Activated CD8-positive, alpha-beta memory T cell treated with anti-CD3 and anti-CD28 coated beads, Interleukin-2, amount 50 U/mL, for 24 hours (primary cell): ENCODE data around the gene MSANTD2.

Experiments used
- DNase-seq: peaks from one replicate; pipeline ENCODE4 v3.0.0-alpha.2; 2020; ENCODE audit errors: extremely low read depth

MSANTD2 gene

DNA sequence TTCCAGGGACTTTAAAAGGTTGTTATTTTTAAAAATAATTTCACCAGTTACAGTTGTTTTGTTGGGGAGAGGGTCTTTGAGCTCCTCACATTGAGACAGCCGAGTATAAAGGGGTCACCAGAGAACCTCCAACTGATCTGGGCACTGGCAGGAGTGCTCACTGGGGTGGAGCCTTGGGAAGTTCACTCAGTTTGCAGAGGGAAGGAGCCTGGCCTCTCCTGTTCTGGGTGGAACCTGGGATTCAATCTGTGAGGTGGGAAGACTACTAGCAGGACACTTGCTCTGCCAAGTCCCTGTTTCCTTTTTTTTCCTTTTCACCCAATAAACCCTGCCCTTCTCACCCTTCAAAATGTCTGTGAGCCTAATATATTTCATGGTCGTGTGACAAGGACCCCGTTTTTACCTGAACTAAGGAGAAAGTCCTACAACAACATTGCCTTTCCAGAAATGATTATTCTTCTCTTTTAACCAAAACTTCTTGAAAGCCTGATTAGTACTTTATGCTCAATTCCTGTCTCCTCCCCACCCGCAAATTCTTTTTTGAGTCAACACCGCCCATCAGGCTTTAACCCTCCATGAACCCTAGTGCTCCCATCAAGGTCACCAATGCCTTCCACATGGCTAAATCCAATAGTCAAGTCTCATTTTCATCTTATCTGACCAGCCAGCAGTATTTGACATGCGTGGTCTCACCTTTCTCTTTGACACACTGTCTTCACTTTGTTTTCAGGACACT lies 22.0 kb upstream of the MSANTD2 start:
- DNase-seq, result no peak

GRCh38 chr11:124817036-124817435 lies 16.8 kb upstream of the MSANTD2 start:
- no peak for DNase-seq

GRCh38 chr11:124814739-124815138 lies 14.5 kb upstream of the MSANTD2 start:
- DNase-seq, result no peak

- no peak for DNase-seq
These were observed 12.7 kb upstream of the MSANTD2 start for GRCh38 chr11:124812876-124813275.

DNA sequence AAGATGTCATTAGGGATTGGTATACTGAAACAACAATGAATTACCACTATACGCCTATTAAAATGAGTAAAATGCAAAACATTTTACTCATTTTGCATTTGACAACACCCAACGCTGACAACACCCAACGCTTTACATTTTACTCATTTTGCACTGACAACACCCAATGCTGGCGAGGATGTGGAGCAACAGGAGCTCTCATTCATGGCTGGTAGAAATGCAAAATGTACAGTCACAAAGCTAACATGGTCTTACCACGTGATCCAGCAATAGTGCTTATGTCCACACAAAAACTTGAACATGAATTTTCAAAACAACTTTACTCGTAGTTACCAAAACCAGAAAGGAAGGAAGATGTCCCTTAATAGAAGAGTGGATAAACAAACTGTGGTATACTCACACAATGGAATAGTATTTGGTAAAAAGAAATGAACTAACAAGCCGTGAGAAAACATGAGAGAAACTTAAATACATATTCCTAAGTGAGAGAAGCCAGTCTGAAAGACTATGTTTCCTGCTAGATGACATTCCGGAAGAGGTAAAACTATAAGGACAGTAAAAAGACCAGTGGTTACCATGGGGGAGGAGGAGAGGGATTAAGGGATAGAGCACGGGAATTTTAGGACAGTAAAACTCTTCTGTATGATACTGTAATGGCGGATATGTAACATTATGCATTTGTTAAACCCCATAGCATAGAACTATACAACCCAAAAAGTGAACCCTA lies 11.4 kb upstream of the MSANTD2 start:
- DNase-seq, result no peak

DNA sequence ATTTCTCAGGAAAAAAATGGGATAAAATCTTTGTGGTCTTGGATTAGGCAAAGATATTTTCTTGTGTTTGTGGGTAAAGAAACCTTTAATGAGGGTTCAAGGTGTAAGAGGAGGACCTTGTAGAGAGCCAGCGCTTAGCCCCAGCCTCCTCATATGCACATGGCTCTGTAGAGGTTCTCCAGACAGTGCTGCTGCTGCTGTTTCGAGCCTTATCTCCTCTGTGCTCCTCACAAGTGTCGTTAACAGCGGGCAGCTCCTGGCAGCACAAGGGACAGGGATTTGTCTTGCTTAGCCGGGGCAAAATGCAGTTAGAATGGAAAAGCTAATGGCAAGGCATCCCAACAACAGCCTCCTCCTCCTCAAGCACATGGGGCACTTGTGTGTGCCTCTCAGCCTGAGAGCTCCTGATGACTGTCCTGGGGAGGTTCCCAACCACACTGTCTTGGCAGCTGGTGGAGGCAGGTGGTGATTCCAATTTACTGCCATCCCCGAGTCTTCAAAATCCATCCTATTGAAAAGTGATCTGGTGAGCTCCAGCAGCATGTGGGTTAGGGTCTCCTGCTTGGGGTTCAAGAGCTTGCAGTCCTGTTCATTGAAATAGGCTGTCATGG lies 7.6 kb upstream of the MSANTD2 start:
- no peak for DNase-seq

- no peak for DNase-seq
These were observed 7.0 kb upstream of the MSANTD2 start for GRCh38 chr11:124807201-124807600.

DNA sequence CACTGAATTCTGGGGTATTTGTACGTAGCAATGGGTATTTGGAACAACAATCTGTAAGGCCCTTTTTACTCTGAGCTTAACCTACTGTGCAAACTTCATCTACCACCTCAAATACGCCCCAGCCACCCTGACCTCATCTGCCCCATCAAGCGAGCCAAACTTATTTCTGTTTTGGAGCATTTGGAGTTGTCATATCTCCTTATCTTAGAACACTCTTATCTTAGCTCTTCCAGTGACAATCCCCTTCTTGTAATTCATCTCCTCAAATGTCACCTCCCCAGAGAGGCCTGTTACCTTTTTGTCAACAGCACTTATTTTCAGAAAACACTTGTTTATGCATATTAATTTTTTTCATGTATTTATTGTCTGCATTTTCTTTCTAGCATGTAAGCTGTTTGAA lies 4.7 kb upstream of the MSANTD2 start:
- DNase-seq, result no peak

GRCh38 chr11:124801636-124802312 lies 1.6 kb upstream of the MSANTD2 start:
- no peak for DNase-seq

GRCh38 chr11:124801014-124801413 lies 808 bp upstream of the MSANTD2 start:
- DNase-seq, result no peak

- no peak for DNase-seq
These were observed 619 bp downstream of the MSANTD2 start for GRCh38 chr11:124799348-124800225.

GRCh38 chr11:124798991-124799347 lies 1.2 kb downstream of the MSANTD2 start:
- no peak for DNase-seq

DNA sequence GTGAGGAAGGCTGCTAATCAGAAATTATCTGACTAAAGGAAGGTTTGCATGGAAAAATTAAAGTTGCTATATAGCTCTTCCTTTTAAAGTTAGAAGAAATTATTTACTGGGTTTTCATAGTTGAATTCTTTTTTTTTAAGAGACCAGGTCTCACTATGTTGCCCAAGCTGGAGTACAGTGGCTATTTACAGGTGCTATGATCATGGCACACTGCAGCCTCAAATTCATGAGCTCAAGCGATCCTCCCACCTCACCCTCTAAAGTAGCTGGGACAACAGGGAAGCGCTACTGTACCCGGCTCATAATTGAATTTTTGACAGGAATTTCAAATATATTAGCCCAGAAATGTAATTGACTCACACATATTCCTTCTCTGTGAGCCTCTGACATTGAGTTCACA lies 3.9 kb downstream of the MSANTD2 start:
- DNase-seq, result no peak

DNA sequence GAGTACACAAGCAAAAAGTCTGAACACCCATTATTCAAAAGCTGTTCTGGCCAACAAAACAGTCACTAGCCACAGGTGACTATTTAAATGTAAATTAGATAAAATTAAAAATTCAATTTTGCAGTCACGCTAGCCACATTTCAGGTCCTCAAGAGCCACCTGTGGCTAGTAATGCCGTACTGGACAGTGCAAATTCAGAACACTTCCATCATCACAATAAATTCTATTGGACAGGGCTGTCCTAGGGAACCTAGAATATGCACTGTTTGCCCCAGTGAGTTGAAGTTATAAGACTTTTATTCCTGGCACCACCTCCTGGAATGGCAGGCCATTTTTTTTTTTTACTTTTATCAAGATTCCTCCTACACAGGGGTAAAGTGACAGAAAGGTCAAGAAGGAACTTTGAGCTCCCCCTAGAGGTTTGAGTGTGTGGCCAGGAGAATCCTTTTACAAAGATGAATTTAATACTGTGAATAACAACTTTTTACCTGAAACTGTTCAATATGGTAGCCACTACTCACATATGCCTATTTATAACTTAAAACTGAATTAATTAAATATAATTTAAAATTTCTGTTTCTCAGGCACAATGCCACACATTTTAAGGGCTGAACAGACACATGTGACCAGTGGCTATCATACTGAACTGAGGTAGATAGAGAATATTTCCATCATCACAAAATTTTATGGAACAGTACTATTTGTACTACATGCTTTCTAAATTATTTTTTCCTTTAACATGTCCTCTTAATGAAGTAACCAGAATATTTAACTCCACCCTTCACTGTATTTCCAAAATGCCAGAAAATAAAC lies 6.5 kb downstream of the MSANTD2 start:
- no peak for DNase-seq

- no peak for DNase-seq
These were observed 8.4 kb downstream of the MSANTD2 start for GRCh38 chr11:124791626-124792341.

DNA sequence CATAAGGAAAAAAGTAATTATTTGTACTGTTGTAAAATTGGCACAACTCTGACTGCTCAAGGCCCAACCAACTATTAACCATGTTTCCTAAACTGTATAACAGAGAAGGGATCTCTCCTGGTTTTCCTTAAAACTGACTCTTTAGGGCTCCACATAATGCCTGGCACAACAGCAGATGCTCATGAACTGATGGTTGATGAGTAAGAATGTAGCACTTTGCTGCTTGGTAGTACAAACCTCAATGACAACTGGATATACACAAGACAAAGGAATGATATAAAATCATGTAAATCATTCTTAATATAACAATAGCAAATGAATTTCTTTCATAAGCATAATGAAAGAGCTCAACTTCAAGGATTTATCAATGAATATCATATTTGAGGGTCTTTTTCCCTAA lies 11.7 kb downstream of the MSANTD2 start:
- no peak for DNase-seq

DNA sequence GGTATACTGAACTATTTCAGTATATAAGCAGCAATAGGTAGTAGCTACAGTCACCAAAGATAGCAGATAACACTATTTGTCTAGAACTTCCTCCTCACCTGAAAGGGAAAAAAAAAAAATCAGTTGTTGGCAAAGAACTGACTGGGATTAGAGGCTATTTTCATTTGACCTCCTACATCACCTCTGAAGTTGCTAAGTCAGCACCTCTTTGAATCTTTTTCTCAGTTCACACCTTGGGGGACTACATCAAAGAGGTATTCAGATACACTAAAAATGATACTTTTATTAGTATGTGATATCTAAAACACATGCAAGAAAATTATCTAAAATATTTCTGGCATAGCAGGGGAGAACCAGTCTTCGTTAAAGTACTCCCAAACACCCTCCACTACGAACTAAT lies 16.2 kb downstream of the MSANTD2 start:
- DNase-seq, result no peak

GRCh38 chr11:124783002-124783401 lies 17.2 kb downstream of the MSANTD2 start:
- no peak for DNase-seq

DNA sequence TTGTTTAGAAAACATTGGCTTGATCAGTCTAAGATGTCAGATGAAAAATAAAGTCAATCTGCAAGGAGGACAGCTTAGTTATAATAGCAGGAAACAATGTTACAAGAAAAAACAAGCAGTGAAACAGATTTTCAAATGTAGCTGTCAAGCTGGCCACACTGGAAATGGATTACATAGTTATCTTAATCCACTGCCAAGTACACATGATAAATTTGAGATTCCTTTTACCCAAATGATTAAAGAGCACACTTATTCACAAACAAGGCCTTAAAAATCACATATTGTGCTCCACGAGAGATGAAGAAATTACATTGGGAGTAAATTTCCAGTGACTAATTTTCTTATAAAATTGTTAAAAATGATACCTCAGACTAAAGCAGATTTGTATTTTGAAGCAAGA lies 20.6 kb downstream of the MSANTD2 start:
- no peak for DNase-seq

GRCh38 chr11:124778281-124778680 lies 21.9 kb downstream of the MSANTD2 start:
- no peak for DNase-seq
